Measurements from ENCODE around the gene MYOC. TPM values are rescaled to one million over a fixed set of nuclear protein-coding genes. Genes with fewer than 3 reads are reported as not detected.

The MYOC gene
- total RNA-seq, 1 donor from 2014 or later = not detected

DNA sequence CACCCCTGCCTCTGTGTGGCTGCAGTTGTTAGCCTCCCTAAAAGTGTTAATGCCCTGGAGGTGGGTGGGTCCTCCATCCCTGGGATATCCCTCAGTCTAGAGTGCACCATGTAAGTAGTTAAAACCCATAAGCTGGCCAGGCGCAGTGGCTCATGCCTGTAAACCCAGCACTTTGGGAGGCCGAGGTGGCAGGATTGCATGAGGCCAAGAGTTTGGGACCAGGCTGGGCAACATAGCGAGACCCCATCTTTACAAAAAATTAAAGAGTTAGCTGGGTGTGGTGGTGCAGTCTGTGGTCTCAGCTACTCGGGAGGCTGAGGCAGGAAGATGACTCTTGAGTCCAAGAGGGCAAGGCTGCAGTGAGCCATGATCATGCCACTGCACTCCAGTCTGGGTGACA, 10.3 kb downstream of the MYOC start:
- Histone ChIP-seq H3K4me2 (no peak overlapping the region), H2AFZ (replicated peaks) (peak overlapping the region; percentile 50), H3K27ac (no peak overlapping the region), H3F3A (ENCODE audit: low read depth) (no peaks in the 10 kb centered on the region), H4K20me1 (ENCODE audit: low read depth) (no peaks in the 10 kb centered on the region), H3K9me3 (ENCODE audit: low read depth) (no peaks in the 10 kb centered on the region), H3K36me3 (no peaks in the 10 kb centered on the region), H3K4me1 (peaks cover 4% of the 10 kb centered on the region), H3K27me3 (no peaks in the 10 kb centered on the region), H3K4me3 (no peak overlapping the region), H3K79me2 (ENCODE audit: low read depth) (no peaks in the 10 kb centered on the region), H3K9ac (no peak overlapping the region)
- Mint-ChIP-seq H3K9me3 (no peaks in the 10 kb centered on the region), H3K36me3 (no peaks in the 10 kb centered on the region), H3K4me1 (peaks cover 10% of the 10 kb centered on the region), H3K27ac (no peak overlapping the region), H3K4me3 (no peak overlapping the region), H3K27me3 (ENCODE audit: insufficient read depth, low read depth) (no peaks in the 10 kb centered on the region)
- DNase-seq (ENCODE audit: low spot score) = no peak
- TF ChIP-seq CTCF (IDR thresholded peaks at IDR 0.05) = no peak
- no peak for TF ChIP-seq EZH2 (IDR thresholded peaks at IDR 0.05)
- no peak for TF ChIP-seq EZH2phosphoT487 (IDR thresholded peaks at IDR 0.05)

- H3K27me3 Mint-ChIP-seq (ENCODE audit: insufficient read depth, low read depth) = no peaks in the 10 kb centered on the region
- H3K9me3 ChIP-seq (ENCODE audit: low read depth) = no peaks in the 10 kb centered on the region
- no peak overlapping the region for H3K27ac ChIP-seq
- no peaks in the 10 kb centered on the region for H3K9me3 Mint-ChIP-seq
- H3K4me2 ChIP-seq = no peak overlapping the region
- no peaks in the 10 kb centered on the region for H4K20me1 ChIP-seq (ENCODE audit: low read depth)
- no peaks in the 10 kb centered on the region for H3K36me3 Mint-ChIP-seq
- H2AFZ ChIP-seq (replicated peaks) = peak overlapping the region; percentile 50
- no peaks in the 10 kb centered on the region for H3K27me3 ChIP-seq
- H3K36me3 ChIP-seq = no peaks in the 10 kb centered on the region
- no peaks in the 10 kb centered on the region for H3K79me2 ChIP-seq (ENCODE audit: low read depth)
- TF ChIP-seq EZH2phosphoT487 (IDR thresholded peaks at IDR 0.05) = no peak
- TF ChIP-seq CTCF (IDR thresholded peaks at IDR 0.05) = peak; percentile 19
- peak overlapping the region; percentile 88 for H3K27ac Mint-ChIP-seq
- peak; percentile 26 for DNase-seq (ENCODE audit: low spot score)
- H3F3A ChIP-seq (ENCODE audit: low read depth) = no peaks in the 10 kb centered on the region
- no peak overlapping the region for H3K9ac ChIP-seq
- peaks cover 16% of the 10 kb centered on the region for H3K4me1 Mint-ChIP-seq
- no peak overlapping the region for H3K4me3 ChIP-seq
- no peak overlapping the region for H3K4me3 Mint-ChIP-seq
- H3K4me1 ChIP-seq = peaks cover 4% of the 10 kb centered on the region
Measured at GRCh38 chr1:171641076-171641864, 11.2 kb downstream of the MYOC start.

GRCh38 chr1:171640225-171640624, 12.3 kb downstream of the MYOC start:
- Histone ChIP-seq H3K79me2 (ENCODE audit: low read depth) (no peaks in the 10 kb centered on the region), H4K20me1 (ENCODE audit: low read depth) (no peaks in the 10 kb centered on the region), H3K27me3 (no peaks in the 10 kb centered on the region), H3K9me3 (ENCODE audit: low read depth) (no peaks in the 10 kb centered on the region), H3K36me3 (no peaks in the 10 kb centered on the region), H3K9ac (no peak overlapping the region), H3K4me2 (no peak overlapping the region), H3K4me1 (peaks cover 4% of the 10 kb centered on the region), H3K4me3 (no peak overlapping the region), H3F3A (ENCODE audit: low read depth) (no peaks in the 10 kb centered on the region), H3K27ac (no peak overlapping the region), H2AFZ (replicated peaks) (no peak overlapping the region)
- Mint-ChIP-seq H3K27ac (no peak overlapping the region), H3K27me3 (ENCODE audit: insufficient read depth, low read depth) (no peaks in the 10 kb centered on the region), H3K36me3 (no peaks in the 10 kb centered on the region), H3K4me1 (peaks cover 15% of the 10 kb centered on the region), H3K9me3 (no peaks in the 10 kb centered on the region), H3K4me3 (no peak overlapping the region)
- no peak for DNase-seq (ENCODE audit: low spot score)
- TF ChIP-seq EZH2phosphoT487 (IDR thresholded peaks at IDR 0.05) = no peak
- TF ChIP-seq EZH2 (IDR thresholded peaks at IDR 0.05) = no peak
- TF ChIP-seq CTCF (IDR thresholded peaks at IDR 0.05) = no peak
